WI38 (cell line): ENCODE measurements around the gene UPF1.

Experiments used
- H3K4me3 ChIP-seq: 2 replicates; pipeline ENCODE4 v1.5.1; 2011; ENCODE audit warnings: low read depth, mild to moderate bottlenecking, control low read depth, low read length
- TF ChIP-seq, protein P1 (sequence below): IDR thresholded peaks from 2 replicates; pipeline ENCODE4 v1.5.1; 2012; ENCODE audit warnings: low read depth, mild to moderate bottlenecking, control low read depth, low read length

The UPF1 gene

DNA sequence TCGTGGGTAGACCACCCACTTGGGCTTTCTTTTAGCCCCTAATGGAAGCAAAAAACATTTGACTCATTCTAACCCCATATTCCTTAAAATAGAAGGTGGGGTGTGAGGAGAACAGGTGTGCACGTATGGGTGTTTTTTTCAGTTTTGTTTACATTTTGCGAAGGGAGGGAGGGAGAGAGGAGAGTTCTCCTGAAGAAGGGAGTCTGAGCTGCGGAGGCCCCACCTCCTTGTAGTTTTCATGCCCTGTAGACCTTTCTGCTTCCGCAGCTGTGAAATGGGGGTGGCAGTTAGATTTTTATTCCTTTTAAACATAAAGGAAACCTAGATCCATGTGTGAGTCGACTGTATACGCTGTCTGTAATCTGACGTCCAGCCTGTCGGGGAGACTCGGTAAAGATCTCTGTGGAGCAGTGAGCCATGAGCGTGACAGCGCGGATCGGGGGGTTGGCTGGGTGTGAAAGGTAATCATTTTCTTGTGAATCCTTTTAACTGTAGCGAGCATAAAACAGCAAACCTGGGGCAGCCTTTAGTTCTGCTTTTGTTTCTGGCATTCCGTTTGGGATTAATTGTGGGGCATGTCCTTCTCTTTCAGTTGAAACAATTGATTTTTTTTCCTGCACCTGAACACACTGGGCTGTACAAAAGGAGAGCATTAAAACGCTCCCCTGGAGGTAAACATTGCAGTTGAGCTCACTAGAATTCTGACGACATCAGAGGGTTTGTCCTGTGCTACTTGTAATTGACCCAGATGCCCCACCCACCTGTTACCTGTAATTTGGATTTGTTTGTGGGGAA is 2.3 kb downstream of the UPF1 start:
- peak overlapping the region; percentile 87 for H3K4me3 ChIP-seq

DNA sequence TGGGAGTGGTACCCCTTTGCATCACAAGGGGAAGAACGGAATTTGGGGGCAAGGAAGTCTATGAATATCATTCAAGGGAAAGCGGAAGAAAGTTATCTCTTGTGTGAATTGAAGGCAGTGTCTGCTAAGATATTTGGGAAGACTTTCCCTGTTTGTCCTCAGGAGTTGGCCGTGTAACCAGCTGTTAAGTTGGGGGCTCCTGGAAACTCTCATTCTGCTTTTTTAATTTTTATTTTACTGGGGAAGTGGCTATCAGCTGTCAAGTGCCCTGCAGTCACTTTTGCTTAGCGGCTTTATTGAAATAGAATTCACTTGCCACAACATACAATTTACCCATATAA is 2.9 kb downstream of the UPF1 start:
- H3K4me3 ChIP-seq: no peak overlapping the region; the same call in 1 of the 2 replicates
- TF ChIP-seq, protein P1, sequence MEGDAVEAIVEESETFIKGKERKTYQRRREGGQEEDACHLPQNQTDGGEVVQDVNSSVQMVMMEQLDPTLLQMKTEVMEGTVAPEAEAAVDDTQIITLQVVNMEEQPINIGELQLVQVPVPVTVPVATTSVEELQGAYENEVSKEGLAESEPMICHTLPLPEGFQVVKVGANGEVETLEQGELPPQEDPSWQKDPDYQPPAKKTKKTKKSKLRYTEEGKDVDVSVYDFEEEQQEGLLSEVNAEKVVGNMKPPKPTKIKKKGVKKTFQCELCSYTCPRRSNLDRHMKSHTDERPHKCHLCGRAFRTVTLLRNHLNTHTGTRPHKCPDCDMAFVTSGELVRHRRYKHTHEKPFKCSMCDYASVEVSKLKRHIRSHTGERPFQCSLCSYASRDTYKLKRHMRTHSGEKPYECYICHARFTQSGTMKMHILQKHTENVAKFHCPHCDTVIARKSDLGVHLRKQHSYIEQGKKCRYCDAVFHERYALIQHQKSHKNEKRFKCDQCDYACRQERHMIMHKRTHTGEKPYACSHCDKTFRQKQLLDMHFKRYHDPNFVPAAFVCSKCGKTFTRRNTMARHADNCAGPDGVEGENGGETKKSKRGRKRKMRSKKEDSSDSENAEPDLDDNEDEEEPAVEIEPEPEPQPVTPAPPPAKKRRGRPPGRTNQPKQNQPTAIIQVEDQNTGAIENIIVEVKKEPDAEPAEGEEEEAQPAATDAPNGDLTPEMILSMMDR: no peak

More for the DNA sequence above, 2.3 kb downstream of the UPF1 start:
- TF ChIP-seq, protein P1: no peak

DNA sequence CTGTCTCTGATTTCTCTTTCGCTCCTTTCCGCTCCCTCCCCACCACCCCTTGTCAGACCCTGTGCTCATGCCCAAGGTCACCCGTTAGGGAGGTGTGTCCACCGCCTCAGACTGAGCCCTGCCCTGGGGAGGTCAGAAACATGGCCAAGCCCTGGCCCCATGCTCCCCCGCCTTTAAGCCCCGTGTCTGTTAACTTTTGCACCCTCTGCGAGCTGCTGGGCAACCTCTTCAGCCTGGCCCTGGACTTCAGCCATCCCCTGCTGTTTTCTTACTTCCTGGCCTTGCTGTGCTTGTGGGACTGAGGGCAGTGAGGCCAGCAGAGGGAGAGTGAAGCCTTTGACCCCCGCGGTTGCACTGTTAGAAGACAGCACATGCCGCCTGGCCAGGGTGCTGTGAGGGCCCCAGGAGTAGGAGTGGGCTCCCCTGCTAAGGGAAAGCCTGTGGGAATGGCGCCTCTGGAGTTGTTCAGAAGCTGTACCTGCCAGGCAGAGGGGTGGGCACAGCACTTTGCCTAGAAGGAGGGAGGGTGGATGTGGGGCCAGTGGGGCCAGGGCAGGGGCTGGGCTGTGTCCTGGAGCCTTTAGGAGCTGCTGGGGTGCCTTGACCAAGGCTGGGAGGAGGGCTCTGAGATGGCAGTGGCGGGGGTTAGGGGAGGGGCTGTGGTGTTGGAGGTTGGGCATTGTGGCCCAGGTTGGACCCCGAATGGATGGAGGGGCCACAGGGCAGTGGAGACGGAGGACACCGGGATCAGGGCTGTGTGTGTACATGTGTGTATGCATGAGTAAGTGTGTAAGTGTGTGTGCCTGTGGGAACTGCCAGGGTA is 7.9 kb downstream of the UPF1 start:
- TF ChIP-seq, protein P1: no peak
- H3K4me3 ChIP-seq: no peak overlapping the region

DNA sequence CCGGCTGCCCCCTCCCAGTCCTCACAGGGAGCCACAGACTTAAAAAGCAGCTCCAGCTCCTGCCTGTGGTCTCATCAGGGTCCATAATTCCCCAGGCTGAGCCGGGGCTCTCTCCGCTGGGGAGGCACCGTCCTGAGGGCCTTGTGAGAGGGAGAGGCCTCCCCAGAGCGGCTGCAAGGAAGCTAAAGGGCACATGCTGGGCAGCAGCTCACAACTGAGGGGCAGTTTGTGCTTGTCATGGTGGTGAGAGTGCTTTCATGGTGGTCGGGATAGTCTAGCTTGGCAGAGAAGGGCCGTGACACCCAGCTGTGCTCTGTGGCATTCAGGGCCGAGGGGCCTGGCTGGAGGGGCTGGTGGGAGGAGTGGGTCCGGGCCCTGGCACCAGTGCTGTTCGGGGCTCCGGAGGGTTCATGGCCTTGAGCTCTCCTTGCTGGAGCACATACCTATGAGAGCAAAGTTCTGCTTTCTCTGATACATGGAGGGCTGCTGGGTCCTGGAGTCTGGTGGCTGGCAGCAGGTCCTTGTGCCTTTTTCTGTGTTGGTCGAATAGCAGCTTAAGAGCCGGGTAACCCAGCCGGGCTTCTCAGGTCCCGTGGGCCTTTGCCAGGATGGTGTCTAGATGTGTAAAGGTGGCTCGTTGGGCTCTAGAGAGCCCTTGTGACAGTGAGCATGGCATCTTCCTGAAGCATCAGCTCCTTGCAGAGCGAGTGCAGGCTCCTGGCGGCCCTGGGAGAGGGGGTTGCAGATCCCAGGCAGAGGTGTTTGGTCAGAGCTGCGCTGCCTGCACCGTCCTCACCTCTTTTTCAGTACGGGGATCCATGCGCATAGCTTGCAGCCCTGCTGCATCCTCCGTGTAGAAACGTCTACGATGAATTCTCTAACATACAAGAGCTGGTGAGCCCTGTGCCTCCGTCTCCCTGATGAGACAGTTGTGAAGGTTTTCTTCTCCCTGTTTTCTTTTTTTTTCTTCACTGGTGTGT is 8.8 kb downstream of the UPF1 start:
- TF ChIP-seq, protein P1: no peak
- no peak overlapping the region for H3K4me3 ChIP-seq

DNA sequence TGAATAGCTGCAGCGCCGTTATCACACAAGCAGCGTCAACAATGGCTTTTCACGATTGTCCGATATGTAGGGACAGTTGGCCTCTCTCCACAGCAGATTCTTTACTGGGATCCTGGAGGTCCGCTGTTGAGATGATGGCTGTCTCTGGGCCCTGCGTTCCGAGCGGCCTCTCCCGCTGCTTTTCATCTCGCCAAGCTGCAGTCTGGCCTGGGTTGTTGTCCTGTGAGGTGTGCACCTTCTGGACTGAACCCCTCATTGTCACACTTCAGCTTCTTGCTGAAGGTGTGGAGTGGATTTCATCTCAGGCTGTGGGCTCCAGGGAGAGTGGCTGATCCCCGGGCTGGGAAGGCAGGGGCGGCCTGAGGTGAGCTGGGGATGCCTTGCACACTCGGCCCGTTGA is 9.6 kb downstream of the UPF1 start:
- TF ChIP-seq, protein P1: no peak
- no peak overlapping the region for H3K4me3 ChIP-seq

DNA sequence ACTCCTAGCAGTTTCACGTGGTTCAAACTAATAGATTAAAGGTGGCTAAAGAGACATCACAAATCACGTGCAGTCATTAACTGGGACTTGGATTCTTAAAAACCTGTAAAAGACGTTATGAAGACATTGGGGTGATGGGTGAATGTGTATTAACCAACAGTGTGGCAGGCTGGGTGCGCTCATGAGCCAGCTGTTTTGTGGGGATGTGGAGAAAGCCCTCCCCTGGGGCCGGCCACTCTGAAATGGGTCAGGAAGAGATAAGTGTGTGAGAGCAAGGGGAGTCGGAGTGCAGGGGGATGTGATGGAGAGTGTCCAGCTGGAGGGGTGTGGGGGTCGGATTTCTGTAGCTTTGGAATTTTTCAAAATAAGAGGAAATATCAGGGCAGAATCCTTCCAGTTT is 10.4 kb downstream of the UPF1 start:
- no peak overlapping the region for H3K4me3 ChIP-seq
- TF ChIP-seq, protein P1: no peak
